ENCODE results near the gene BRCA2.
A peak's percentile ranks its signal among the peaks of the same experiment; 100 is the strongest.

The BRCA2 gene

GRCh38 chr13:32267836-32268439 lies 47.4 kb upstream of the BRCA2 start:
- no peak overlapping the region for H3K4me3 ChIP-seq (ENCODE audit: low read length)
- H4K20me1 ChIP-seq (ENCODE audit: insufficient read depth, low read length), result no peaks in the 10 kb centered on the region
- peak; percentile 21 for DNase-seq
- H3F3A ChIP-seq (ENCODE audit: insufficient read depth, low read length), result no peaks in the 10 kb centered on the region
- H3K9ac ChIP-seq (ENCODE audit: low read length), result no peak overlapping the region
- H3K27me3 ChIP-seq (replicated peaks; ENCODE audit: insufficient read depth, low read length), result no peaks in the 10 kb centered on the region
- H2AFZ ChIP-seq (ENCODE audit: low read length), result no peak overlapping the region
- H3K79me2 ChIP-seq (ENCODE audit: low read length), result no peaks in the 10 kb centered on the region
- no peak for TF ChIP-seq EZH2 (optimal IDR thresholded peaks at IDR 0.05; ENCODE audit: low read depth, low read length)
- TF ChIP-seq EZH2phosphoT487 (IDR thresholded peaks at IDR 0.05; ENCODE audit: low read length), result no peak
- TF ChIP-seq CTCF (IDR thresholded peaks at IDR 0.05; ENCODE audit: low read length), result peak; percentile 75
- H3K36me3 ChIP-seq (replicated peaks; ENCODE audit: insufficient read depth, low read length), result no peaks in the 10 kb centered on the region
- H3K9me2 ChIP-seq (replicated peaks; ENCODE audit: insufficient read depth, low read length), result no peaks in the 10 kb centered on the region
- no peak overlapping the region for H3K4me2 ChIP-seq (ENCODE audit: low read depth, low read length)
- H3K27ac ChIP-seq (ENCODE audit: low read length), result no peak overlapping the region
- H3K9me3 ChIP-seq (replicated peaks; ENCODE audit: insufficient read depth, low read length), result no peaks in the 10 kb centered on the region
- no peaks in the 10 kb centered on the region for H3K4me1 ChIP-seq (ENCODE audit: low read length)

GRCh38 chr13:32272021-32272683 lies 43.2 kb upstream of the BRCA2 start:
- no peaks in the 10 kb centered on the region for H3K9me2 ChIP-seq (replicated peaks; ENCODE audit: insufficient read depth, low read length)
- H3K9me3 ChIP-seq (replicated peaks; ENCODE audit: insufficient read depth, low read length), result no peaks in the 10 kb centered on the region
- H3K9ac ChIP-seq (ENCODE audit: low read length), result no peak overlapping the region
- no peaks in the 10 kb centered on the region for H3K27me3 ChIP-seq (replicated peaks; ENCODE audit: insufficient read depth, low read length)
- H3K79me2 ChIP-seq (ENCODE audit: low read length), result no peaks in the 10 kb centered on the region
- H4K20me1 ChIP-seq (ENCODE audit: insufficient read depth, low read length), result no peaks in the 10 kb centered on the region
- H3K27ac ChIP-seq (ENCODE audit: low read length), result no peak overlapping the region
- H2AFZ ChIP-seq (ENCODE audit: low read length), result no peak overlapping the region
- no peaks in the 10 kb centered on the region for H3F3A ChIP-seq (ENCODE audit: insufficient read depth, low read length)
- no peak for DNase-seq
- TF ChIP-seq CTCF (IDR thresholded peaks at IDR 0.05; ENCODE audit: low read length) (no peak), EZH2 (optimal IDR thresholded peaks at IDR 0.05; ENCODE audit: low read depth, low read length) (no peak), EZH2phosphoT487 (IDR thresholded peaks at IDR 0.05; ENCODE audit: low read length) (no peak)
- no peak overlapping the region for H3K4me3 ChIP-seq (ENCODE audit: low read length)
- no peaks in the 10 kb centered on the region for H3K4me1 ChIP-seq (ENCODE audit: low read length)
- no peak overlapping the region for H3K4me2 ChIP-seq (ENCODE audit: low read depth, low read length)
- H3K36me3 ChIP-seq (replicated peaks; ENCODE audit: insufficient read depth, low read length), result no peaks in the 10 kb centered on the region

- Histone ChIP-seq H3F3A (ENCODE audit: insufficient read depth, low read length) (no peaks in the 10 kb centered on the region), H3K79me2 (ENCODE audit: low read length) (no peaks in the 10 kb centered on the region), H2AFZ (ENCODE audit: low read length) (no peak overlapping the region), H3K4me2 (ENCODE audit: low read depth, low read length) (no peak overlapping the region), H3K4me1 (ENCODE audit: low read length) (no peaks in the 10 kb centered on the region), H3K27me3 (replicated peaks; ENCODE audit: insufficient read depth, low read length) (no peaks in the 10 kb centered on the region), H3K9me2 (replicated peaks; ENCODE audit: insufficient read depth, low read length) (no peaks in the 10 kb centered on the region), H3K9ac (ENCODE audit: low read length) (no peak overlapping the region), H3K36me3 (replicated peaks; ENCODE audit: insufficient read depth, low read length) (no peaks in the 10 kb centered on the region), H4K20me1 (ENCODE audit: insufficient read depth, low read length) (no peaks in the 10 kb centered on the region), H3K4me3 (ENCODE audit: low read length) (no peak overlapping the region), H3K9me3 (replicated peaks; ENCODE audit: insufficient read depth, low read length) (no peaks in the 10 kb centered on the region), H3K27ac (ENCODE audit: low read length) (no peak overlapping the region)
- TF ChIP-seq EZH2 (optimal IDR thresholded peaks at IDR 0.05; ENCODE audit: low read depth, low read length), result no peak
- no peak for TF ChIP-seq EZH2phosphoT487 (IDR thresholded peaks at IDR 0.05; ENCODE audit: low read length)
- TF ChIP-seq CTCF (IDR thresholded peaks at IDR 0.05; ENCODE audit: low read length), result no peak
- DNase-seq, result no peak
These were observed 37.5 kb upstream of the BRCA2 start for GRCh38 chr13:32277839-32278238.
